SK-N-MC (cell line): Measurements from ENCODE around the gene ORM1.

ENCODE experiments used
- DNase-seq: peaks from one replicate; pipeline ENCODE4 v3.0.0-alpha.2; 2011; ENCODE audit warnings: low read depth, low spot score
- H3K27ac ChIP-seq: fragments of 200-600 bp; sonication (generic); 2 replicates; pipeline ENCODE4 v1.5.1; 2016; ENCODE audit warnings: mixed run types
- H3K36me3 ChIP-seq: fragments of 200-600 bp; sonication (generic); 2 replicates; pipeline ENCODE4 v1.6.1; 2017; ENCODE audit warnings: antibody characterized with exemption, low read length, mixed read lengths; ENCODE audit not compliant: insufficient read depth
- H3K4me3 ChIP-seq: fragments of 200-600 bp; sonication (generic); 2 replicates; pipeline ENCODE4 v1.5.1; 2016
- H3K9ac ChIP-seq: fragments of 200-600 bp; sonication (generic); 2 replicates; pipeline ENCODE4 v1.8.0; 2017; ENCODE audit warnings: mixed run types, mixed read lengths; ENCODE audit not compliant: insufficient read length
- H3K9me3 ChIP-seq: fragments of 200-600 bp; sonication (generic); 2 replicates; pipeline ENCODE4 v1.6.1; 2017; ENCODE audit warnings: low read depth, mild to moderate bottlenecking, antibody characterized with exemption, low read length, moderate library complexity, mixed read lengths
- EZH2 ChIP-seq: fragments of 200-600 bp; sonication (generic); IDR thresholded peaks from one replicate; pipeline ENCODE4 v1.6.1; 2017; ENCODE audit warnings: antibody characterized with exemption
- FOXP2 ChIP-seq: optimal IDR thresholded peaks from 2 replicates; pipeline ENCODE3; 2011; ENCODE audit warnings: mild to moderate bottlenecking, moderate library complexity; ENCODE audit not compliant: insufficient read depth; ENCODE audit errors: extremely low read length, control extremely low read depth
- POLR2AphosphoS5 ChIP-seq: IDR thresholded peaks from 2 replicates; pipeline ENCODE4 v1.6.1; 2012; ENCODE audit warnings: mild to moderate bottlenecking, low read depth, low read length, borderline replicate concordance

Gene ORM1

DNA sequence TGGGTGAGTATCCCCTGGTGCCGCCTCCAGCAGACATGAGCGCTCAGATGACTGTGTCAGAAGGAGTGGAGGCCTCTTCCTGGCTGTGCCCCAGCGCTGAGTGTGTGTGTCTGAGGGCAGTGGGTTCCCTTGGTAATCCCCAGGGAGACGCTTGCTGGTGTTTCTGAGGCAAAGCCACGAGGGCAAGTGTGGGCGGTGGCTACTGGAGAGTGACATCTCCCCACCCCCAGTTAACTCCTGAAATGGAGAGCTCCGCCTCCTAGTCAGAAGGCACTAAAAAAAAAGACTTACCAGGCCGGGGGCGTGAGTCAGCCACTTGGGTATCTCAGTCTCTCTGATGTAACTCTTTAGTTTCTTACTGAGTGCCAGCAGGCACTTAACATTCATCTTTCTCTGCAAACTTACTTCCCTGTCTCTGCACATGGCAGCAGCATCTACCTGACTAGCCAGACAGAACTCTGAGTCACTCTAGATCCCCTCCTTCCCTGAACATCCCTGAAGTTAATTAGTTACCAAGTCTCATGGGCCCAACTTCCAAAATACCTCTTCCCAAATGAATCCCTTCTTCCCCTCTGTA lies 26.1 kb downstream of the ORM1 start:
- H3K36me3 ChIP-seq, result peaks cover 74% of the 10 kb centered on the region; the same call in 1 of the 2 replicates
- TF ChIP-seq EZH2 (no peak), FOXP2 (no peak), POLR2AphosphoS5 (no peak)
- peak overlapping the region; percentile 51 for H3K9ac ChIP-seq
- peak overlapping the region; percentile 18; the same call in 1 of the 2 replicates for H3K4me3 ChIP-seq
- no peaks in the 10 kb centered on the region for H3K9me3 ChIP-seq
- DNase-seq, result peak; percentile 42
- peak overlapping the region; percentile 85 for H3K27ac ChIP-seq

DNA sequence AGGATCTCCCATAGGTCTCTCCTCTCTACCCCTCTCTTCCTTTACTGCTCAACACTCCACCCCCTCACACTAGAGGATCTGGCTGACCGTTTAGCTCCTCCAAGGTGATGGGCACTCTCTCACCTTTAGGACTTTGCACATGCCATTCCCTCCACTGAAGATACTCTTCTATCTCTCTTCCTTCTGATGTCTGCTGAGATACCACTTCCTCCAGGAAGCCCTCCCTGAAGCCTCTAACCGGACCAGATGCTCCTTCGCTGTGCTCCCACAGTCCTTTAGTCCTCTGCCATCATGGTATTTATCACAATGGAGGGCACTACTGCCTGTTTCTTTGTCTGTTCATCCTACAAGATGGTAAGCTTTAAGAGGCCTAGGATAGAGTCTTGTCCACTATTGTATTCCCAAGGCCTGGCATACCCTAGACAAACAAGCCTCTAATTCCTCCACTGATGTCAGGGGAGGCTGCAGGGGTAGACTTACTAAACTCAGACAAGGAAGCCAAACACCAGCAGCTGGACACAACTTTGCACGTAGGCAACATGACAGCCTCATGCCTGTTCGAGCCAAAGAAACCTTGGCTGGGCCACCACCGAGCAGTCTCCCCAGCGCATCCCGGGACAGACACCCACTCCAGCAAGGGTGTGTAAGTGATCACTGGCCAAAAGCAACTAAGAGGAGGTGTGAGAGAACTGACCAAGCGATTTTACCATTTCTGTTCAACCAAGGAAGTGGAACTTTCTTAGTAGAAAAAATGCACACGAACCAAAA lies 27.0 kb downstream of the ORM1 start:
- Histone ChIP-seq H3K9ac (peak overlapping the region; percentile 51), H3K4me3 (no peak overlapping the region), H3K27ac (peak overlapping the region; percentile 85), H3K36me3 (peaks cover 67% of the 10 kb centered on the region; the same call in 1 of the 2 replicates), H3K9me3 (no peaks in the 10 kb centered on the region)
- DNase-seq, result no peak
- TF ChIP-seq EZH2 (no peak), POLR2AphosphoS5 (no peak), FOXP2 (no peak)

DNA sequence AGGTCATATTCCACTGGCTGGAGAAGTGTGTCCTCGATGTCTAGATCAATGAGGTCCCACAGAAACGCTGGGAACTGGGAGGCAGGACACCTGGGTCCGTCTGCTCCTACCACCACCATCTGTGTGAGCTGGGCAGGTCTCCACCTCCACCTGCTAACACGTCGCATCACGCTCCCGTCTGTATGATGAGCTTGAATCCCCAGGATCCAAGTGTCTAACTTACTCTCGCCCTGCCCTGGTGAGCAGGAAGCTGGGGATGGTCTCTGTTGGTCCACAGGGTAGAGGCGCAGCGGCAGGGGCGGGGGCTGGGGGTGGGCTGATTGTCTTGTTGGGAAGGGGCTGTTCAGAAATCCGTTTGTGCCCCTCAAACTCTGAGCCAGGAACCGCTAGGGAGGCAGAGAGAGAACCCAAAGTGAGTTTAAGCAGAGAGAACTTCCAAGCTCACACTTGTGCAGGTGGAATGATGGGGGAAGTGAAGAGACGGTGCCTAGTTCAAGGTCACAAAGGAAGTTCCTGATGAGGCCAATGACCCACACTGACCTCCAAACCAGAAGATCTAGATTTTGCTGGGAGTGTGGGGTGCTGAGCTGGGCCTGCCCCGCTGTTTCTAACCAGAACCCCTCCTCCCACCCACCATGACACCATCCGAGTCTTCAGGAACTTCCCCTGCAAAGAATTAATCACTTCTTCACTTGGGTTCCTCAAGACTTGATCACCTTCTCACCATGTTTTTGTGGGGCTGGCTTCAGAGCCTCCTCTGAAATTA lies 27.9 kb downstream of the ORM1 start:
- Histone ChIP-seq H3K9ac (no peak overlapping the region), H3K4me3 (no peak overlapping the region), H3K27ac (no peak overlapping the region), H3K9me3 (no peaks in the 10 kb centered on the region), H3K36me3 (peaks cover 66% of the 10 kb centered on the region; the same call in 1 of the 2 replicates)
- TF ChIP-seq FOXP2 (no peak), EZH2 (no peak), POLR2AphosphoS5 (no peak)
- no peak for DNase-seq

DNA sequence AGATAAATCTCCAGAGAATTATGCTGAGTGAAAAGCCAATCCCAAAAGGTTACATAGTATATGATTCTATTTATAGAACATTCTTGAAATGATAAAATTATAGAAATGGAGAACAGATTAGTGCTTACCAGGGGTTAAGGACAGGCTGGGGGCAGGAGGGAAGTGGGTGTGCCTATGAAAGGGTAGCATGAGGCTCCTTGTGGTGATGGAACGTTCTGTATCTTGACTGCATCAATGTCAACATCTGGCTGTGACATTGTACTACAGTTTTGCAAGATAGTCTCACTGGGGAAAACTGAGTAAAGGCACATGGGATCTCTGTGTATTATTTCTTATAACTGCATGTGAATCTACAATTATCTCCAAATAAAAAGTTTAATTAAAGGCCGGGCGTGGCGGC lies 29.0 kb downstream of the ORM1 start:
- H3K9ac ChIP-seq, result no peak overlapping the region
- H3K4me3 ChIP-seq, result no peak overlapping the region
- no peak for TF ChIP-seq EZH2
- TF ChIP-seq FOXP2, result no peak
- no peak for TF ChIP-seq POLR2AphosphoS5
- H3K9me3 ChIP-seq, result no peaks in the 10 kb centered on the region
- DNase-seq, result no peak
- no peak overlapping the region for H3K27ac ChIP-seq
- H3K36me3 ChIP-seq, result peaks cover 66% of the 10 kb centered on the region; the same call in 1 of the 2 replicates

DNA sequence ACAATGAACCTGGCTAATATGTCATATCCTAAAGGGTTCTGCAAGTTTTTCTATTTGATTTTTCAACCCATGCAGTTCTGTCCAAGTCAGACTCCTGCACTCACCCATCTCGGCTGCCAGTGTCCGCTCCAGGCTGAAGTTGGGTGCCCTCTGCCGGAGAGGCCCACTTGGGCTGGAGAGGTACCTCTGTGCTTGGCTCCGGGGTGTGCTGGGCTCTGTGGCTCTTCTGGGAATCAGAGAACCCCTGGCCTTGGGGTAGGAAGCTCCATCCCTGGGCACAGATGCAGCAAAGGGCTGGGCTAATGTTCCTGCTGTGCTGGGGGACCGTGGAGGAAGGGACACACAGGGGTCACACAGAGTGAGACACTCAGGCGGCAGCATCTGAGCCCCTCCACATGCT lies 32.9 kb downstream of the ORM1 start:
- no peak overlapping the region for H3K4me3 ChIP-seq
- DNase-seq, result no peak
- TF ChIP-seq POLR2AphosphoS5, result no peak
- TF ChIP-seq FOXP2, result no peak
- no peak for TF ChIP-seq EZH2
- no peaks in the 10 kb centered on the region for H3K9me3 ChIP-seq
- H3K9ac ChIP-seq, result no peak overlapping the region
- no peak overlapping the region for H3K27ac ChIP-seq
- peaks cover 67% of the 10 kb centered on the region; the same call in 1 of the 2 replicates for H3K36me3 ChIP-seq

DNA sequence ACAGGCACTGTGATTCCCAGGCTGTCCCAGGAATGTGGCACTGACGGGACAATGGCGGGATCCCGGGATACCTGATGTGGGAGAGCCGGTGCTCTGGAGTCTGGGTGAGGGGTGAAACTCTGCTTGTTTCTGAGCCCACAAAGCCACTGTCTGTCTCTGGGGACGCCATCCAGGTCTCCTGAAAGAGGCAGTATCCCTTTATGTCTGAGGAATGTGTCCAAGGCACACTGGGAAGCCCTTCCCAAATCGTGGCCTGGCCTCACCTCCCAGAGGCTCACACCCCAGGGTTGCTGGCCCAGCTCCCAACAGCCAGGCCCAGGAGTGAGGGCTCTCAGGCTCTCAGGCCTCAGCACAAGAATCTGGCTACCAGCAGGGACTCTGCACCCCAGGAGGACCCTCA lies 33.9 kb downstream of the ORM1 start:
- Histone ChIP-seq H3K4me3 (no peak overlapping the region), H3K27ac (no peak overlapping the region), H3K9me3 (no peaks in the 10 kb centered on the region), H3K9ac (no peak overlapping the region), H3K36me3 (peaks cover 74% of the 10 kb centered on the region; the same call in 1 of the 2 replicates)
- no peak for DNase-seq
- TF ChIP-seq FOXP2 (no peak), EZH2 (no peak), POLR2AphosphoS5 (no peak)

DNA sequence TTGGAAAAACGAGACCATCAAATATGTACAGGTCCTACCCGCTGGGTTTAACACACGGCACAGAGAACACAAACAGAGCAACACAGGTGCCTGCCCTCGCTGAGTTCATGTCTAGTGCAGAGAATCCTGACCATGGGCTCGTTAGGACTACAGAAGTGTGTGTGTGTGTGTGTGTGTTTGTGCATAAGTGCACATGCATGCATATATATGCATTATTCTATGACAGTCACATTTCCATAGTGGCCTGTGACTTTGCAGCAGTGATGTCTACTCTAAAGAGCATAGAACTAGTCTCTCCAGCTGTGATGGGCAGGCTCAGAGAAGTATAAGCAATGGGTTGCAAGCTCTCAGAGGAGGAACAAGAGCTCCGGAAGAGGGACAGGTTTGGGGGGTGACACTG lies 34.5 kb downstream of the ORM1 start:
- H3K36me3 ChIP-seq, result peaks cover 74% of the 10 kb centered on the region; the same call in 1 of the 2 replicates
- H3K9ac ChIP-seq, result no peak overlapping the region
- H3K27ac ChIP-seq, result no peak overlapping the region
- H3K4me3 ChIP-seq, result no peak overlapping the region
- H3K9me3 ChIP-seq, result no peaks in the 10 kb centered on the region
- no peak for DNase-seq
- TF ChIP-seq FOXP2, result no peak

DNA sequence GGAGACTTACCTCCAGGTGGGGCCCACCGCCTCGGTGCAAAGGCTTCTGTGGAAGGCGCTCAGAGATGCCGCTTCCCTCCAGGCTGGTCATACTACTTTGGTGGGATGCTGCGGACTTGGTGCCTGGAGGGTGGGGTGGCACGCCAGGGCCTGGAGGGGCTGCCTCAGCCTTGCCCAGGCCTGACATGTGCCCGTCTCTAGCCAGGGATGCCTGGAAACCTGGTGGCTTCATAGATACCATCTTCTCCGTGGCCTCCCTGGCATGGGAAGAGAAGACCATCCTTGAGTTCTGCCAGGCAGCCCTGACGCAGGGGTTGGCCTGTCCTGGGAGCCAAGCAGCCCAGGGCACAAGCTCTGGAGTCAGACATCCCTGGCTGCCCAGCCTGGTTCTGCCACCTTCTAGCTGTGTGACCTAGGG lies 35.0 kb downstream of the ORM1 start:
- H3K36me3 ChIP-seq, result peaks cover 76% of the 10 kb centered on the region; the same call in 1 of the 2 replicates
- H3K9ac ChIP-seq, result no peak overlapping the region
- TF ChIP-seq EZH2 (no peak), POLR2AphosphoS5 (no peak), FOXP2 (no peak)
- no peak for DNase-seq
- no peak overlapping the region for H3K27ac ChIP-seq
- H3K4me3 ChIP-seq, result no peak overlapping the region
- no peaks in the 10 kb centered on the region for H3K9me3 ChIP-seq

DNA sequence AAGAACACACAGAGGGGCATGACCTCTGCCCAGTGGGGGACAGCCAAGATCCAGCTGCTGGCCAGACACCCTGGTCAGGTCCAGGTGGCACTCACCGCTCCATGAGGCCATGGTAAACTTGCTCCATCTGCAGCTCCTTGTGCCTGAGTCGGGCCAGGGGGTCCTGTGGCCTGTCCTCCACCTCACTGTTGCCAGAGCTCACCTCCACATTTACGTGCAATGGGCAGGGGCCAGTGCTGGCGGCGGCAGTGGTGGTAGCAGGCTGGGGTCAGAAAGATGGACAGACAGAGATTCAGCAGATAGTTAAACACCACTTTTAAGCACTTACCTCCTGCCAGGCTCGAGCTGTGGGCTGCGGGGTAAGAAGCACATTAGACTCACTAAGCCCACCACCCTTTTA lies 36.9 kb downstream of the ORM1 start:
- no peak overlapping the region for H3K27ac ChIP-seq
- H3K36me3 ChIP-seq, result peaks cover 87% of the 10 kb centered on the region
- no peak overlapping the region for H3K9ac ChIP-seq

More for the DNA sequence above, 36.9 kb downstream of the ORM1 start:
- DNase-seq, result no peak
- H3K9me3 ChIP-seq, result no peaks in the 10 kb centered on the region
- no peak overlapping the region for H3K4me3 ChIP-seq
- no peak for TF ChIP-seq EZH2
- TF ChIP-seq POLR2AphosphoS5, result no peak
- no peak for TF ChIP-seq FOXP2
